Naive thymus-derived CD4-positive, alpha-beta T cell (primary cell): Measurements from ENCODE around the gene PRKCA. TPM values are rescaled to one million over a fixed set of nuclear protein-coding genes. Genes with fewer than 3 reads are reported as not detected.

Source experiments
- ATAC-seq: fragments of 150-1000 bp; cut with Tn5 transposase; 2 replicates; pipeline ENCODE4 v1.10.0; 2021; ENCODE audit warnings: mild to moderate bottlenecking, moderate library complexity
- CTCF ChIA-PET: fragments of 350-600 bp; sonication (Branson Sonifier 250); formaldehyde crosslinking; loops from one replicate; lab custom pipeline; 2021; ENCODE audit warnings: antibody characterized with exemption; lab: Charles Lee
- POLR2A ChIA-PET: fragments of 350-600 bp; sonication (Branson Sonifier 250); formaldehyde crosslinking; loops from one replicate; lab custom pipeline; 2021; ENCODE audit warnings: antibody characterized with exemption, inconsistent platforms; lab: Charles Lee
- DNase-seq, 9 donors: peaks; one replicate each; pipeline versions ENCODE4 v3.0.0 to v3.0.0-alpha.2; 2020 to 2022; ENCODE audit warnings: mixed read lengths in 1 of 9
- H3K27ac ChIP-seq: one replicate; pipeline ENCODE4 v1.7.0; 2013; ENCODE audit warnings: mild to moderate bottlenecking, low read depth, low read length, moderate library complexity
- H3K27me3 ChIP-seq, 2 donors: one replicate each; pipeline ENCODE4 v1.7.0; 2013; ENCODE audit warnings: low read length in 2 of 2, mild to moderate bottlenecking in 2 of 2, moderate library complexity in 2 of 2; ENCODE audit not compliant: control insufficient read depth in 2 of 2, insufficient read depth in 2 of 2
- H3K36me3 ChIP-seq, 3 experiments: 1 replicate in 2 of 3; 2 replicates in 1 of 3; pipeline ENCODE4 v1.7.0; 2013; ENCODE audit warnings: low read length in 3 of 3, mild to moderate bottlenecking in 3 of 3, moderate library complexity in 1 of 3; ENCODE audit not compliant: insufficient read depth in 3 of 3, control insufficient read depth in 2 of 3
- H3K4me1 ChIP-seq, 2 donors: one replicate each; pipeline ENCODE4 v1.7.0; 2013; ENCODE audit warnings: low read length in 2 of 2, mild to moderate bottlenecking in 2 of 2, moderate library complexity in 1 of 2; ENCODE audit not compliant: control insufficient read depth in 2 of 2, insufficient read depth in 2 of 2
- H3K4me3 ChIP-seq: 2 replicates; pipeline ENCODE4 v1.7.0; 2013; ENCODE audit warnings: mild to moderate bottlenecking, low read length
- H3K9me3 ChIP-seq, 3 experiments: 1 replicate in 2 of 3; 2 replicates in 1 of 3; pipeline ENCODE4 v1.7.0; 2013; ENCODE audit warnings: low read length in 3 of 3; ENCODE audit not compliant: control insufficient read depth in 2 of 3
- H3K27ac Mint-ChIP-seq, 9 donors: one replicate each; pipeline ENCODE4 v1.8.0; 2020 to 2022; ENCODE audit warnings: mixed read lengths in 9 of 9, mild to moderate bottlenecking in 8 of 9, moderate library complexity in 5 of 9, inconsistent platforms in 2 of 9
- H3K27me3 Mint-ChIP-seq, 5 donors: one replicate each; pipeline ENCODE4 v1.8.0; 2021 to 2022; ENCODE audit warnings: mixed read lengths in 5 of 5, mild to moderate bottlenecking in 1 of 5
- H3K36me3 Mint-ChIP-seq, 5 donors: one replicate each; pipeline ENCODE4 v1.8.0; 2020 to 2022; ENCODE audit warnings: mixed read lengths in 5 of 5, mild to moderate bottlenecking in 3 of 5, inconsistent platforms in 1 of 5
- H3K4me1 Mint-ChIP-seq, 7 donors: one replicate each; pipeline ENCODE4 v1.8.0; 2020 to 2022; ENCODE audit warnings: mixed read lengths in 7 of 7, mild to moderate bottlenecking in 3 of 7, inconsistent platforms in 1 of 7
- H3K4me3 Mint-ChIP-seq, 10 donors: one replicate each; pipeline ENCODE4 v1.8.0; 2020 to 2022; ENCODE audit warnings: mild to moderate bottlenecking in 10 of 10, mixed read lengths in 10 of 10, moderate library complexity in 6 of 10, inconsistent platforms in 2 of 10
- H3K9me3 Mint-ChIP-seq, 11 donors: one replicate each; pipeline ENCODE4 v1.8.0; 2020 to 2022; ENCODE audit warnings: mixed read lengths in 11 of 11, mild to moderate bottlenecking in 4 of 11, inconsistent platforms in 1 of 11, moderate library complexity in 1 of 11
- intact Hi-C, 2 donors: fragments of 100-400 bp; cut with micrococcal nuclease; formaldehyde crosslinking; loops; one replicate each; pipeline ENCODE4 v1.15.1; 2023
- polyA plus RNA-seq, 2 donors: library from polyadenylated mRNA; unstranded; fragments of 300-500 nt; fragmentation: Illumina TruSeq; gene quantifications; one replicate each; pipeline ENCODE4 v1.2.3, GENCODE V29; 2021
- total RNA-seq, 6 experiments: library from RNA in 5 of 6; stranded (reverse) in 5 of 6; gene quantifications; 1 replicate in 5 of 6; 2 replicates in 1 of 6; pipeline ENCODE4 v1.2.3 and lab custom pipeline; 2021 to 2026

PRKCA gene
- total and polyA plus RNA-seq, 7 experiments from 2014 or later = 4.1 to 186 (median 122) TPM

GRCh38 chr17:66437476-66438026, 135.1 kb downstream of the PRKCA start:
- H3K27ac ChIP-seq = no peak overlapping the region
- H3K36me3 ChIP-seq = peaks cover 0 to 4% (median 0%) of the 10 kb centered on the region in 3 experiments
- ATAC-seq = no peak
- H3K27me3 ChIP-seq = no peaks in the 10 kb centered on the region
- H3K4me1 ChIP-seq = peaks cover 0 to 49% of the 10 kb centered on the region in 2 donors
- no peak overlapping the region for H3K4me3 ChIP-seq
- POLR2A ChIA-PET = no interaction called here
- H3K27me3 Mint-ChIP-seq = no peaks in the 10 kb centered on the region
- H3K36me3 Mint-ChIP-seq = peaks cover 2 to 14% (median 3%) of the 10 kb centered on the region in 5 donors
- H3K27ac Mint-ChIP-seq = peak overlapping the region in 1 of 9 donors; percentile 48
- H3K4me1 Mint-ChIP-seq = peaks cover 13 to 39% (median 31%) of the 10 kb centered on the region in 7 donors
- intact Hi-C loops = no loop called here
- H3K4me3 Mint-ChIP-seq = peak overlapping the region in 4 of 10 donors; percentile 2 to 32 (median 18)
- peaks cover 0 to 3% (median 0%) of the 10 kb centered on the region in 11 donors for H3K9me3 Mint-ChIP-seq
- CTCF ChIA-PET = interaction anchor here (0.8 kb wide), 1 partner anchor 12 kb away, joined by 3 read pairs; no protein-coding TSS in a partner anchor
- H3K9me3 ChIP-seq = no peaks in the 10 kb centered on the region
- DNase-seq = no peak

DNA sequence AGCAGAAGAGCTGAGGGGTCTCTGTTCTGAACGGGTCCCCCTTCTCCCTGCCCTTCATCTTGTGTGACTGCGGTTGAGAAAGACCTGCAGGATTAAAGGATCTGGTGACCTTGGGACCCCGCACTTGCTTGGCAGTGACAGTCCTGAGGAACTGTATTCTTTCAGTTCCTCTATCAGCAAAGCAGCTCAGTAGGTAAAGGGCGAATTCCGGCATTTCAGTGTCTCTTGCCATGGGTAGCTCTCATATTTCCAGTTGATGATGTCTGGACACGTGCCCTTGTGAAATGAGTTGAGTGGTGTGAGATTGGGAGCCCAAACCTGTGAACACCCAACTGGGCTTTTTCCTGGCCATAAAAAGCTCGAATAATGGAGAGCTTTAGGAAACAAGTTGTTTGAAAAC, 135.7 kb downstream of the PRKCA start:
- intact Hi-C loops = no loop called here
- peaks cover 0 to 4% (median 0%) of the 10 kb centered on the region in 3 experiments for H3K36me3 ChIP-seq
- H3K4me3 ChIP-seq = no peak overlapping the region
- CTCF ChIA-PET = interaction anchor here (0.8 kb wide), 1 partner anchor 11 kb away, joined by 3 read pairs; no protein-coding TSS in a partner anchor
- POLR2A ChIA-PET = no interaction called here
- Mint-ChIP-seq H3K27ac (peak overlapping the region in 2 of 9 donors; percentile 14 to 32), H3K27me3 (no peaks in the 10 kb centered on the region), H3K4me1 (peaks cover 15 to 44% (median 35%) of the 10 kb centered on the region in 7 donors), H3K4me3 (peak overlapping the region in 4 of 10 donors; percentile 2 to 18 (median 13)), H3K36me3 (peaks cover 8 to 14% (median 9%) of the 10 kb centered on the region in 5 donors), H3K9me3 (peaks cover 0 to 3% (median 0%) of the 10 kb centered on the region in 11 donors)
- H3K27ac ChIP-seq = no peak overlapping the region
- no peaks in the 10 kb centered on the region for H3K9me3 ChIP-seq
- DNase-seq (no peak), ATAC-seq (no peak)
- no peaks in the 10 kb centered on the region for H3K27me3 ChIP-seq
- peaks cover 0 to 44% of the 10 kb centered on the region in 2 donors for H3K4me1 ChIP-seq

DNA sequence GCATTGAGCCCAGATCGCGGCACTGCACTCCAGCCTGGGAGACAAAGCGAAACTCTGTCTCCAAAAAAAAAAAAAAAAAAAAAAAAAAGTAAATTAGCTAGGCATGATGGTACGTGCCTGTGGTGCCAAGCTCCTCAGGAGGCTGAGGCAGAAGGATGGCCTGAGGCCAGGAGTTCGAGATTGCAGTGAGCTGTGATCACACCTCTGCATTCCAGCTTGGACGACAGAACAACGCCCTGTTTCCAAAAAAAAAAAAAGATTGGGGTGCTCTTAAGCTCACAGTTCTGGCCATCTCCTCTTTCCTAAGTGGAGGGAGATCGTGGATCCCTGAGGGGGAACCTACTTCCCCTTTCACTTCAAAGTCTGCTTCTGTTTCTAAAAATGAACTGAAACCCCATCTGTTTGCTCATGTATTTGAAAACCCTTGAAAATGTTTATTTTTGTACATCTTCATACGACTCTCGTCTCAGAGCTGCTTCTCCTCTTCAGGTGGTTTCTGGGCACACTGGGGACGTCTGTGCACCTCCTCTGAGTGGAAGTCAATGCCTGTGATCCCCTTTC, 138.8 kb downstream of the PRKCA start:
- H3K4me1 Mint-ChIP-seq = peaks cover 22 to 65% (median 53%) of the 10 kb centered on the region in 7 donors
- intact Hi-C loops = no loop called here
- H3K27me3 Mint-ChIP-seq = no peaks in the 10 kb centered on the region

DNA sequence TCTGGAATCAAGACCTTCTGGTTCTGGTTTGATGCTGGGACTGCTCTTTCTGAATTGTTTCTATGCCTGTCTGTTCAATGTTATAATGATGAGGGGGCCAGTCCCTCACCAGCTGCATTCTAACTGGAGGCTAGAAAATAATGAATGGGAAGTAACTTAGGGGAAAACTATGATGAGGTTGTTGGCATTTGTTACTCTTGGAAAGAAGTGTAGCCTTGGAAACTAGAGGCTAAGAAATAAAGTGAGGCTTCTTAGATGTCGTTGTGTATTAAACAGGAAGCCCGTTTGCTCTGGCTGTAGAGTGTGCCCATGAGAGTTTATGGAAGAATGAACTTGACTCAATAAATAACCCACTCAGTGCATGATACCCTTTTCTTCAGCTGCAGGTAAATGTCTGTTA, 140.8 kb downstream of the PRKCA start:
- DNase-seq (no peak), ATAC-seq (no peak)
- peaks cover 0 to 24% of the 10 kb centered on the region in 2 donors for H3K4me1 ChIP-seq
- Mint-ChIP-seq H3K27me3 (no peaks in the 10 kb centered on the region), H3K4me1 (peaks cover 32 to 85% (median 69%) of the 10 kb centered on the region in 7 donors), H3K27ac (peak overlapping the region in 5 of 9 donors; percentile 18 to 65 (median 39)), H3K36me3 (peaks cover 13 to 40% (median 25%) of the 10 kb centered on the region in 5 donors), H3K9me3 (peaks cover 0 to 3% (median 0%) of the 10 kb centered on the region in 11 donors), H3K4me3 (peak overlapping the region in 2 of 10 donors; percentile 26 to 49)
- intact Hi-C loops = no loop called here
- H3K4me3 ChIP-seq = no peak overlapping the region
- H3K36me3 ChIP-seq = peaks cover 0 to 4% (median 0%) of the 10 kb centered on the region in 3 experiments
- H3K9me3 ChIP-seq = no peaks in the 10 kb centered on the region
- no peaks in the 10 kb centered on the region for H3K27me3 ChIP-seq
- ChIA-PET POLR2A (interaction anchor here (0.8 kb wide), 1 partner anchor 32 kb away, joined by 3 read pairs; no protein-coding TSS in a partner anchor), CTCF (interaction anchor here (0.6 kb wide), 1 partner anchor 106 kb away, joined by 4 read pairs; no protein-coding TSS in a partner anchor)
- no peak overlapping the region for H3K27ac ChIP-seq

More for the DNA sequence above, 138.8 kb downstream of the PRKCA start:
- H3K27me3 ChIP-seq = no peaks in the 10 kb centered on the region
- ChIA-PET POLR2A (interaction anchor here (0.6 kb wide), 1 partner anchor 11 kb away, joined by 3 read pairs; no protein-coding TSS in a partner anchor), CTCF (interaction anchor here (0.7 kb wide), 1 partner anchor 239 kb away, joined by 4 read pairs; no protein-coding TSS in a partner anchor)
- peak overlapping the region in 8 of 10 donors; percentile 1 to 71 (median 54) for H3K4me3 Mint-ChIP-seq
- H3K36me3 Mint-ChIP-seq = peaks cover 13 to 40% (median 22%) of the 10 kb centered on the region in 5 donors
- H3K27ac Mint-ChIP-seq = peak overlapping the region in 8 of 9 donors; percentile 27 to 86 (median 70)
- H3K36me3 ChIP-seq = peaks cover 0 to 4% (median 0%) of the 10 kb centered on the region in 3 experiments
- H3K9me3 ChIP-seq = no peaks in the 10 kb centered on the region
- peaks cover 0 to 3% (median 0%) of the 10 kb centered on the region in 11 donors for H3K9me3 Mint-ChIP-seq
- DNase-seq = no peak
- peak; percentile 38 for ATAC-seq
- H3K27ac ChIP-seq = no peak overlapping the region
- no peak overlapping the region for H3K4me3 ChIP-seq
- H3K4me1 ChIP-seq = peaks cover 0 to 31% of the 10 kb centered on the region in 2 donors

GRCh38 chr17:66443606-66444005, 141.2 kb downstream of the PRKCA start:
- Mint-ChIP-seq H3K4me1 (peaks cover 32 to 89% (median 74%) of the 10 kb centered on the region in 7 donors), H3K36me3 (peaks cover 13 to 40% (median 21%) of the 10 kb centered on the region in 5 donors), H3K9me3 (peaks cover 0 to 2% (median 0%) of the 10 kb centered on the region in 11 donors), H3K4me3 (peak overlapping the region in 3 of 10 donors; percentile 8 to 49 (median 26)), H3K27ac (peak overlapping the region in 6 of 9 donors; percentile 18 to 69 (median 48)), H3K27me3 (no peaks in the 10 kb centered on the region)
- no peak overlapping the region for H3K27ac ChIP-seq
- H3K27me3 ChIP-seq = no peaks in the 10 kb centered on the region
- peaks cover 0 to 4% (median 0%) of the 10 kb centered on the region in 3 experiments for H3K36me3 ChIP-seq
- no peaks in the 10 kb centered on the region for H3K9me3 ChIP-seq
- no peak for DNase-seq
- H3K4me1 ChIP-seq = peaks cover 0 to 20% of the 10 kb centered on the region in 2 donors
- POLR2A ChIA-PET = interaction anchor here (0.8 kb wide), 1 partner anchor 32 kb away, joined by 3 read pairs; no protein-coding TSS in a partner anchor
- intact Hi-C loops = no loop called here
- no peak for ATAC-seq
- H3K4me3 ChIP-seq = no peak overlapping the region
- CTCF ChIA-PET = interaction anchor here (0.6 kb wide), 1 partner anchor 229 kb away, joined by 5 read pairs; no protein-coding TSS in a partner anchor

DNA sequence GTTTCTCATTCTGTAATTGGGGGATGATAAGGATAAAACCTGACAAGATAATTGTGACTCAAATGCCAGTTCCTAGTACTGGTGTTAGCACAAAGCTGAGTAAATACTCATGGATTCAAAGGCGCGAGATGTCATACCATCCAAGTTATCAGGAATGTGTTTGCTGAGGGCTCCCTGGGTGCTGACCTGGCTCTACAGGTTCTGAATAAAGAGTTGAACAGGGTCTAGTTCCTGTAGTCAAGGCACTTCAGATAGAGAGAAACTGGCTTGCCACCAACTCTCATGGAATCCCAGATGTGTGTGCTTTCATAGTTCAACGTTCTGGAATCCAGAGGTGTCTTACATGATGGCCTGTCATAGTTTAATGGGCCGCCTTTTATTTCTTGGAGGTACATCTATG, 141.6 kb downstream of the PRKCA start:
- ChIA-PET CTCF (interaction anchor here (0.6 kb wide), 1 partner anchor 229 kb away, joined by 5 read pairs; no protein-coding TSS in a partner anchor), POLR2A (interaction anchor here (0.8 kb wide), 1 partner anchor 31 kb away, joined by 3 read pairs; no protein-coding TSS in a partner anchor)
- peaks cover 0 to 4% (median 0%) of the 10 kb centered on the region in 3 experiments for H3K36me3 ChIP-seq
- Mint-ChIP-seq H3K27me3 (no peaks in the 10 kb centered on the region), H3K27ac (peak overlapping the region in 4 of 9 donors; percentile 6 to 36 (median 22)), H3K4me1 (peaks cover 31 to 93% (median 78%) of the 10 kb centered on the region in 7 donors), H3K36me3 (peaks cover 13 to 40% (median 19%) of the 10 kb centered on the region in 5 donors), H3K9me3 (peaks cover 0 to 2% (median 0%) of the 10 kb centered on the region in 11 donors), H3K4me3 (peak overlapping the region in 1 of 10 donors; percentile 8)
- H3K27me3 ChIP-seq = no peaks in the 10 kb centered on the region
- intact Hi-C loops = no loop called here
- no peaks in the 10 kb centered on the region for H3K9me3 ChIP-seq
- DNase-seq (no peak), ATAC-seq (no peak)
- H3K4me3 ChIP-seq = no peak overlapping the region
- peaks cover 0 to 17% of the 10 kb centered on the region in 2 donors for H3K4me1 ChIP-seq
- H3K27ac ChIP-seq = no peak overlapping the region
